H1 (cell line): ENCODE measurements around the gene S100P. TPM values are rescaled to one million over a fixed set of nuclear protein-coding genes. Genes with fewer than 3 reads are reported as not detected.

Source experiments
- POLR2AphosphoS5 ChIP-seq: IDR thresholded peaks from 2 replicates; pipeline ENCODE4 v1.6.1; 2011; ENCODE audit warnings: low read depth, low read length
- SP1 ChIP-seq: IDR thresholded peaks from 2 replicates; pipeline ENCODE4 v1.6.1; 2011; ENCODE audit warnings: low read depth, low read length
- polyA plus RNA-seq, 7 experiments: library from polyadenylated mRNA; depleted of rRNA in 3 of 7; stranded (reverse) in 5 of 7; unstranded in 2 of 7; fragments of >200 nt in 5 of 7; fragments of 200-250 nt in 2 of 7; gene quantifications; 1 replicate in 5 of 7; 2 replicates in 1 of 7; 4 replicates in 1 of 7; pipeline versions ENCODE4 v1.2.1 to v1.2.3, GENCODE V29; 2011 to 2013; ENCODE audit warnings: missing spikeins in 2 of 7, mixed read lengths in 2 of 7
- total RNA-seq: library from RNA; stranded (reverse); fragmentation: NEBNext Ultra II Directional; extraction: Animal tissue kit (Norgen Biotek cat#: 25700); gene quantifications from 2 replicates; pipeline ENCODE4 v1.2.1, GENCODE V29; 2021
- TF ChIP-seq, protein P1 (sequence below): fragments of 300-600 bp; sonication (generic); IDR thresholded peaks from 2 replicates; pipeline ENCODE4 v1.7.1; 2012; ENCODE audit warnings: low read length, moderate library complexity, mild to moderate bottlenecking, inconsistent platforms; ENCODE audit not compliant: insufficient replicate concordance
- TF ChIP-seq, protein P2 (sequence below): IDR thresholded peaks from 2 replicates; pipeline ENCODE4 v1.6.1; 2012; ENCODE audit warnings: inconsistent platforms

The S100P gene
- total and polyA plus RNA-seq, 2 of the 8 experiments (the other 6 are each of a cell fraction or from before 2014, with no cell fraction given), result not detected

DNA sequence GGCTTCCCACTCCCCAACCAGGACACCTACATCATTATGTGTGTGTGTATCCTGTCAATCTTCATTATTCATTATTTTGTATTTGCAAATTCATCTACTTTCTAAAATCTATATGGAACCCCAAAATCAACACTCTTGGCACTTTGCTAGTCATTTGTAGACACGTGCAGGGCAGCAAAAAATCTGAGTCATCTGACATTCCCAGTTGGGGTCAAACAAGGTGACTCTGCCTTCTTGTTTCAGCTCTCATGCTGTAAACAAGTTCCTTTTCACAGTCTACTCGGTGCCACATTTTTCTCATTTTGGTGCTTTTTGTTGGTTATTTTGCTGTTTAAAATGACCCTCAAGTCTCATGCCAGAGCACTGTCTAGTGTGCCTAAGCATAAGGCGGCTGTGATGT is 10.1 kb downstream of the S100P start (continued):
- TF ChIP-seq, protein P1, sequence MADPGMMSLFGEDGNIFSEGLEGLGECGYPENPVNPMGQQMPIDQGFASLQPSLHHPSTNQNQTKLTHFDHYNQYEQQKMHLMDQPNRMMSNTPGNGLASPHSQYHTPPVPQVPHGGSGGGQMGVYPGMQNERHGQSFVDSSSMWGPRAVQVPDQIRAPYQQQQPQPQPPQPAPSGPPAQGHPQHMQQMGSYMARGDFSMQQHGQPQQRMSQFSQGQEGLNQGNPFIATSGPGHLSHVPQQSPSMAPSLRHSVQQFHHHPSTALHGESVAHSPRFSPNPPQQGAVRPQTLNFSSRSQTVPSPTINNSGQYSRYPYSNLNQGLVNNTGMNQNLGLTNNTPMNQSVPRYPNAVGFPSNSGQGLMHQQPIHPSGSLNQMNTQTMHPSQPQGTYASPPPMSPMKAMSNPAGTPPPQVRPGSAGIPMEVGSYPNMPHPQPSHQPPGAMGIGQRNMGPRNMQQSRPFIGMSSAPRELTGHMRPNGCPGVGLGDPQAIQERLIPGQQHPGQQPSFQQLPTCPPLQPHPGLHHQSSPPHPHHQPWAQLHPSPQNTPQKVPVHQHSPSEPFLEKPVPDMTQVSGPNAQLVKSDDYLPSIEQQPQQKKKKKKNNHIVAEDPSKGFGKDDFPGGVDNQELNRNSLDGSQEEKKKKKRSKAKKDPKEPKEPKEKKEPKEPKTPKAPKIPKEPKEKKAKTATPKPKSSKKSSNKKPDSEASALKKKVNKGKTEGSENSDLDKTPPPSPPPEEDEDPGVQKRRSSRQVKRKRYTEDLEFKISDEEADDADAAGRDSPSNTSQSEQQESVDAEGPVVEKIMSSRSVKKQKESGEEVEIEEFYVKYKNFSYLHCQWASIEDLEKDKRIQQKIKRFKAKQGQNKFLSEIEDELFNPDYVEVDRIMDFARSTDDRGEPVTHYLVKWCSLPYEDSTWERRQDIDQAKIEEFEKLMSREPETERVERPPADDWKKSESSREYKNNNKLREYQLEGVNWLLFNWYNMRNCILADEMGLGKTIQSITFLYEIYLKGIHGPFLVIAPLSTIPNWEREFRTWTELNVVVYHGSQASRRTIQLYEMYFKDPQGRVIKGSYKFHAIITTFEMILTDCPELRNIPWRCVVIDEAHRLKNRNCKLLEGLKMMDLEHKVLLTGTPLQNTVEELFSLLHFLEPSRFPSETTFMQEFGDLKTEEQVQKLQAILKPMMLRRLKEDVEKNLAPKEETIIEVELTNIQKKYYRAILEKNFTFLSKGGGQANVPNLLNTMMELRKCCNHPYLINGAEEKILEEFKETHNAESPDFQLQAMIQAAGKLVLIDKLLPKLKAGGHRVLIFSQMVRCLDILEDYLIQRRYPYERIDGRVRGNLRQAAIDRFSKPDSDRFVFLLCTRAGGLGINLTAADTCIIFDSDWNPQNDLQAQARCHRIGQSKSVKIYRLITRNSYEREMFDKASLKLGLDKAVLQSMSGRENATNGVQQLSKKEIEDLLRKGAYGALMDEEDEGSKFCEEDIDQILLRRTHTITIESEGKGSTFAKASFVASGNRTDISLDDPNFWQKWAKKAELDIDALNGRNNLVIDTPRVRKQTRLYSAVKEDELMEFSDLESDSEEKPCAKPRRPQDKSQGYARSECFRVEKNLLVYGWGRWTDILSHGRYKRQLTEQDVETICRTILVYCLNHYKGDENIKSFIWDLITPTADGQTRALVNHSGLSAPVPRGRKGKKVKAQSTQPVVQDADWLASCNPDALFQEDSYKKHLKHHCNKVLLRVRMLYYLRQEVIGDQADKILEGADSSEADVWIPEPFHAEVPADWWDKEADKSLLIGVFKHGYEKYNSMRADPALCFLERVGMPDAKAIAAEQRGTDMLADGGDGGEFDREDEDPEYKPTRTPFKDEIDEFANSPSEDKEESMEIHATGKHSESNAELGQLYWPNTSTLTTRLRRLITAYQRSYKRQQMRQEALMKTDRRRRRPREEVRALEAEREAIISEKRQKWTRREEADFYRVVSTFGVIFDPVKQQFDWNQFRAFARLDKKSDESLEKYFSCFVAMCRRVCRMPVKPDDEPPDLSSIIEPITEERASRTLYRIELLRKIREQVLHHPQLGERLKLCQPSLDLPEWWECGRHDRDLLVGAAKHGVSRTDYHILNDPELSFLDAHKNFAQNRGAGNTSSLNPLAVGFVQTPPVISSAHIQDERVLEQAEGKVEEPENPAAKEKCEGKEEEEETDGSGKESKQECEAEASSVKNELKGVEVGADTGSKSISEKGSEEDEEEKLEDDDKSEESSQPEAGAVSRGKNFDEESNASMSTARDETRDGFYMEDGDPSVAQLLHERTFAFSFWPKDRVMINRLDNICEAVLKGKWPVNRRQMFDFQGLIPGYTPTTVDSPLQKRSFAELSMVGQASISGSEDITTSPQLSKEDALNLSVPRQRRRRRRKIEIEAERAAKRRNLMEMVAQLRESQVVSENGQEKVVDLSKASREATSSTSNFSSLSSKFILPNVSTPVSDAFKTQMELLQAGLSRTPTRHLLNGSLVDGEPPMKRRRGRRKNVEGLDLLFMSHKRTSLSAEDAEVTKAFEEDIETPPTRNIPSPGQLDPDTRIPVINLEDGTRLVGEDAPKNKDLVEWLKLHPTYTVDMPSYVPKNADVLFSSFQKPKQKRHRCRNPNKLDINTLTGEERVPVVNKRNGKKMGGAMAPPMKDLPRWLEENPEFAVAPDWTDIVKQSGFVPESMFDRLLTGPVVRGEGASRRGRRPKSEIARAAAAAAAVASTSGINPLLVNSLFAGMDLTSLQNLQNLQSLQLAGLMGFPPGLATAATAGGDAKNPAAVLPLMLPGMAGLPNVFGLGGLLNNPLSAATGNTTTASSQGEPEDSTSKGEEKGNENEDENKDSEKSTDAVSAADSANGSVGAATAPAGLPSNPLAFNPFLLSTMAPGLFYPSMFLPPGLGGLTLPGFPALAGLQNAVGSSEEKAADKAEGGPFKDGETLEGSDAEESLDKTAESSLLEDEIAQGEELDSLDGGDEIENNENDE, result no peak
- TF ChIP-seq POLR2AphosphoS5 (no peak), SP1 (no peak)
- TF ChIP-seq, protein P2, sequence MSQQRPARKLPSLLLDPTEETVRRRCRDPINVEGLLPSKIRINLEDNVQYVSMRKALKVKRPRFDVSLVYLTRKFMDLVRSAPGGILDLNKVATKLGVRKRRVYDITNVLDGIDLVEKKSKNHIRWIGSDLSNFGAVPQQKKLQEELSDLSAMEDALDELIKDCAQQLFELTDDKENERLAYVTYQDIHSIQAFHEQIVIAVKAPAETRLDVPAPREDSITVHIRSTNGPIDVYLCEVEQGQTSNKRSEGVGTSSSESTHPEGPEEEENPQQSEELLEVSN, result no peak
